Measurements from ENCODE around the gene LUC7L2. TPM values are rescaled to one million over a fixed set of nuclear protein-coding genes. Genes with fewer than 3 reads are reported as not detected.

The LUC7L2 gene
- total and polyA plus RNA-seq, 9 of the 15 experiments (the other 6 are each of a cell fraction or from before 2014, with no cell fraction given): 56.1 to 207 (median 141) TPM

DNA sequence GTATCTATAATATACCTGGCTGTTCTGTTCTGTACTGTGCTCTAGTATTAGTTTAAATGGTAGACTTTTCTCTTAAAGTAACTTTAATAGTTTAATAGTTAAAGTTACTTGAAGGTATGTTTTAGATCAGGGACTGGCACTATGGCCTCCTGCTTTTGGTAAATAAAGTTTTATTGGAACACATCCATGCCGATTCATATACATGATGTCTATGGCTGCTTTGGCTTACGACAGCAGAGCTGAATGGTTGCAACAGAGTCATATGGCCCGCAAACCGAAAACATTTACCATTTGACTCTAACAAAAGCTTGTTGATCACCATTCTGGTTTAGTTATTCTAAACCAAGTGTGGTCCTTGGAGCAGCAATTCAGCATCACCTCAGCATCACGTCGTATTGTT lies 6.7 kb downstream of the LUC7L2 start (continued):
- TF ChIP-seq ETS1 (conservative IDR thresholded peaks at IDR 0.05; ENCODE audit: control insufficient read depth, low read depth, low read length) (no peak), HSF4 (CRISPR knock-in tag; IDR thresholded peaks at IDR 0.05; ENCODE audit: borderline replicate concordance) (no peak), FUS (optimal IDR thresholded peaks at IDR 0.05; ENCODE audit: low read depth, low read length) (no peak), ILK (tag; IDR thresholded peaks at IDR 0.05; ENCODE audit: borderline replicate concordance, low read depth) (no peak), ZNF75A (CRISPR knock-in tag; IDR thresholded peaks at IDR 0.05) (no peak), ZNF778 (CRISPR knock-in tag; IDR thresholded peaks at IDR 0.05) (no peak), CHAMP1 (IDR thresholded peaks at IDR 0.05) (no peak), RBFOX2 (IDR thresholded peaks at IDR 0.05; ENCODE audit: low read depth, low read length) (0 out of 2 replicates have a peak, but pooled peaks have one; percentile 10), BRF1 (IDR thresholded peaks at IDR 0.05; ENCODE audit: borderline replicate concordance, extremely low read depth, insufficient read length) (no peak), ZNF431 (CRISPR knock-in tag; IDR thresholded peaks at IDR 0.05) (no peak), POLR2AphosphoS5 (IDR thresholded peaks at IDR 0.05; ENCODE audit: control insufficient read depth, insufficient read depth, low read depth, low read length) (no peak), ZNF436 (CRISPR knock-in tag; IDR thresholded peaks at IDR 0.05) (no peak)
- TF ChIP-seq, protein P1, sequence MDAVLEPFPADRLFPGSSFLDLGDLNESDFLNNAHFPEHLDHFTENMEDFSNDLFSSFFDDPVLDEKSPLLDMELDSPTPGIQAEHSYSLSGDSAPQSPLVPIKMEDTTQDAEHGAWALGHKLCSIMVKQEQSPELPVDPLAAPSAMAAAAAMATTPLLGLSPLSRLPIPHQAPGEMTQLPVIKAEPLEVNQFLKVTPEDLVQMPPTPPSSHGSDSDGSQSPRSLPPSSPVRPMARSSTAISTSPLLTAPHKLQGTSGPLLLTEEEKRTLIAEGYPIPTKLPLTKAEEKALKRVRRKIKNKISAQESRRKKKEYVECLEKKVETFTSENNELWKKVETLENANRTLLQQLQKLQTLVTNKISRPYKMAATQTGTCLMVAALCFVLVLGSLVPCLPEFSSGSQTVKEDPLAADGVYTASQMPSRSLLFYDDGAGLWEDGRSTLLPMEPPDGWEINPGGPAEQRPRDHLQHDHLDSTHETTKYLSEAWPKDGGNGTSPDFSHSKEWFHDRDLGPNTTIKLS (IDR thresholded peaks at IDR 0.05; ENCODE audit: borderline replicate concordance, low read depth): no peak
